Neural cell (in vitro differentiated cells): ENCODE measurements around the gene WDR4. TPM values are rescaled to one million over a fixed set of nuclear protein-coding genes. Genes with fewer than 3 reads are reported as not detected.

Experiments used
- H2AFZ ChIP-seq: fragments of 200-600, 300-800 bp; sonication (generic), shearing (Covaris generic); 2 replicates; pipeline ENCODE4 v1.6.0; 2014; ENCODE audit warnings: low read depth, mild to moderate bottlenecking, antibody characterized with exemption, low read length, moderate library complexity
- H3F3A ChIP-seq: fragments of 200-600 bp; shearing (Covaris generic); 2 replicates; pipeline ENCODE4 v1.6.1; 2016; ENCODE audit warnings: mild to moderate bottlenecking, moderate library complexity, mixed read lengths, antibody characterized with exemption, low read length; ENCODE audit not compliant: insufficient read depth, poor library complexity, severe bottlenecking
- H3K27ac ChIP-seq: fragments of 200-600, 300-800 bp; sonication (generic), shearing (Covaris generic); 2 replicates; pipeline ENCODE4 v1.5.1; 2014; ENCODE audit warnings: mild to moderate bottlenecking, low read length, moderate library complexity
- H3K27me3 ChIP-seq: fragments of 300-800, 200-600 bp; sonication (generic), shearing (Covaris generic); 2 replicates; pipeline ENCODE4 v1.6.0; 2014; ENCODE audit warnings: mild to moderate bottlenecking, low read depth, low read length, moderate library complexity; ENCODE audit not compliant: insufficient read depth
- H3K36me3 ChIP-seq: fragments of 300-800, 200-600 bp; sonication (generic), shearing (Covaris generic); 2 replicates; pipeline ENCODE4 v1.5.1; 2014; ENCODE audit warnings: mild to moderate bottlenecking, antibody characterized with exemption, low read length, moderate library complexity; ENCODE audit not compliant: insufficient read depth
- H3K4me2 ChIP-seq: fragments of 300-800, 200-600 bp; sonication (generic), shearing (Covaris generic); 2 replicates; pipeline ENCODE4 v1.6.0; 2014; ENCODE audit warnings: mild to moderate bottlenecking, low read length
- H3K4me3 ChIP-seq: fragments of 300-800, 200-600 bp; sonication (generic), shearing (Covaris generic); 2 replicates; pipeline ENCODE4 v1.5.1; 2014; ENCODE audit warnings: mild to moderate bottlenecking, low read length, moderate library complexity
- H3K79me2 ChIP-seq: fragments of 200-600 bp; shearing (Covaris generic); replicated peaks from 2 replicates; pipeline ENCODE4 v1.6.0; 2014; ENCODE audit warnings: mild to moderate bottlenecking, low read length, moderate library complexity; ENCODE audit not compliant: insufficient read depth
- H3K9ac ChIP-seq: fragments of 300-800, 200-600 bp; sonication (generic), shearing (Covaris generic); 2 replicates; pipeline ENCODE4 v1.6.1; 2016; ENCODE audit warnings: mild to moderate bottlenecking, low read length, mixed read lengths
- H3K9me2 ChIP-seq: fragments of 200-600 bp; shearing (Covaris generic); 2 replicates; pipeline ENCODE4 v1.6.1; 2016; ENCODE audit warnings: mild to moderate bottlenecking, low read length, mixed read lengths; ENCODE audit not compliant: insufficient read depth
- H3K9me3 ChIP-seq: fragments of 200-600, 300-800 bp; sonication (generic), shearing (Covaris generic); 2 replicates; pipeline ENCODE4 v1.6.1; 2016; ENCODE audit warnings: mild to moderate bottlenecking, mixed run types, low read length, moderate library complexity, mixed read lengths
- H4K20me1 ChIP-seq: fragments of 200-600 bp; shearing (Covaris generic); 2 replicates; pipeline ENCODE4 v1.6.1; 2016; ENCODE audit warnings: mild to moderate bottlenecking, mixed run types; ENCODE audit not compliant: insufficient read depth
- EP300 ChIP-seq: fragments of 450-650 bp; conservative IDR thresholded peaks from 2 replicates; pipeline ENCODE4 v1.6.1; 2014; ENCODE audit warnings: antibody characterized with exemption, mild to moderate bottlenecking, moderate library complexity; ENCODE audit not compliant: poor library complexity, severe bottlenecking
- EZH2 ChIP-seq: fragments of 200-600, 300-800 bp; shearing (Covaris generic), sonication (generic); IDR thresholded peaks from 2 replicates; pipeline ENCODE4 v1.6.1; 2014; ENCODE audit warnings: antibody characterized with exemption, low read length, borderline replicate concordance, mild to moderate bottlenecking; ENCODE audit not compliant: insufficient read depth, poor library complexity, severe bottlenecking
- MXI1 ChIP-seq: fragments of 450-650 bp; conservative IDR thresholded peaks from 2 replicates; pipeline ENCODE4 v1.6.1; 2014; ENCODE audit warnings: antibody characterized with exemption, mild to moderate bottlenecking; ENCODE audit not compliant: poor library complexity, severe bottlenecking
- POLR2AphosphoS5 ChIP-seq: IDR thresholded peaks from 2 replicates; pipeline ENCODE4 v1.6.1; 2012
- RAD21 ChIP-seq: fragments of 450-650 bp; conservative IDR thresholded peaks from 2 replicates; pipeline ENCODE4 v1.6.1; 2014; ENCODE audit warnings: antibody characterized with exemption, mild to moderate bottlenecking, moderate library complexity
- SMC3 ChIP-seq: fragments of 450-650 bp; conservative IDR thresholded peaks from 2 replicates; pipeline ENCODE4 v1.6.1; 2014; ENCODE audit warnings: antibody characterized with exemption, mild to moderate bottlenecking, moderate library complexity; ENCODE audit not compliant: poor library complexity
- TAF1 ChIP-seq: IDR thresholded peaks from 2 replicates; pipeline ENCODE4 v1.6.1; 2012; ENCODE audit warnings: low read depth
- polyA plus RNA-seq: library from polyadenylated mRNA; depleted of rRNA; stranded (reverse); fragments of >200 nt; gene quantifications from 2 replicates; pipeline ENCODE4 v1.2.3, GENCODE V29; 2014
- TF ChIP-seq, protein P1 (sequence below): fragments of 450-650 bp; IDR thresholded peaks from 2 replicates; pipeline ENCODE4 v1.5.1; 2014; ENCODE audit warnings: antibody characterized with exemption, mild to moderate bottlenecking, moderate library complexity; ENCODE audit not compliant: poor library complexity, severe bottlenecking
- TF ChIP-seq, protein P2 (sequence below): IDR thresholded peaks from 2 replicates; pipeline ENCODE4 v1.6.1; 2012; ENCODE audit warnings: borderline replicate concordance

Gene WDR4
- polyA plus RNA-seq, 1 donor from 2014 or later = 9.2 TPM

DNA sequence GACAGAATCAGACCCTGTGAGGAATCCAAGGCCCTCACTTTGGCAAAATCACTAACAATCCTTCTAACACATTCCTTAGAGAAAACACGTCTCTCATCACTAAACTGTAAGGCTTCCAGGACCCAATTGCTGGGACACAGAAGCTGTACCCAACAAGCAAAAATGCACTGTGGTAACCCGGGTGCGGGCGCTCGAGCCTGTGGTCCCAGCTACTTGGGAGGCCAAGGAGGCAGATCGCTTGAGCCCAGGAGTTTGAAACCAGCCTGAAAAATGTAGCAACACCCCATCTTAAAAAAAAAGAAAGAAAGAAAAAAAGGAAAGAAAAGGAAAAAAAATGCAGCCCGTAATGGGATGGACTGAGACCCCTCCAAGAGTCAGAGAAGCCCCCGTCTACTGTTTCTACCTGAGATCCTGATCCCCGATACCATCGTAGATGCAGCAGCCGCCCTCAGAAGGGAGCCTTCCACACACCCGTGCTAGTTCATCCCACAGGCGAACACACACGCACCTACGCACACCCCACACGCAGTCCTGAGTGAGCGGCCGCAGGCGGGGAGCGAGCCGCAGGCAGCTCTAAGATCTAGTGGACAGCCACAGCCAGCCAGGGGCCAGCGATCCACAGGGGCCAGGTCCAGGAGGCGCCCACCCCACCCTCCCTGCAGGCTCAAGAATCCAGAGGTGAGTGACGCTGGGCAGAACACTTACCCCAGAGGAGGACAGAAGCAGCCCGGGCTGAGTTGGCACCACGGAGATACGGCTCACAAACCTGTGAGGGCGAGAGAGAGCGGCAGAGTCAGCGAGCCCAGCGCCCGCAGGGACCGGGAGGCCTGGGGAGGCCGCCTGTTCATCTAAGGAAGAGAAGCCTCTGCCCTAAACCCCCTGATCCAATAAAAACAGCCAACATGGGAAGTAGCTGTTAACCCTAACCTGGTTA, 20.1 kb downstream of the WDR4 start:
- Histone ChIP-seq H3K9me3 (no peaks in the 10 kb centered on the region), H3F3A (no peaks in the 10 kb centered on the region), H3K9me2 (no peaks in the 10 kb centered on the region), H3K4me3 (no peak overlapping the region), H4K20me1 (no peaks in the 10 kb centered on the region), H3K36me3 (peaks cover 8% of the 10 kb centered on the region), H3K4me2 (no peak overlapping the region), H3K27ac (no peak overlapping the region), H3K9ac (no peak overlapping the region), H2AFZ (no peak overlapping the region), H3K27me3 (no peaks in the 10 kb centered on the region), H3K79me2 (no peaks in the 10 kb centered on the region)
- TF ChIP-seq, protein P1, sequence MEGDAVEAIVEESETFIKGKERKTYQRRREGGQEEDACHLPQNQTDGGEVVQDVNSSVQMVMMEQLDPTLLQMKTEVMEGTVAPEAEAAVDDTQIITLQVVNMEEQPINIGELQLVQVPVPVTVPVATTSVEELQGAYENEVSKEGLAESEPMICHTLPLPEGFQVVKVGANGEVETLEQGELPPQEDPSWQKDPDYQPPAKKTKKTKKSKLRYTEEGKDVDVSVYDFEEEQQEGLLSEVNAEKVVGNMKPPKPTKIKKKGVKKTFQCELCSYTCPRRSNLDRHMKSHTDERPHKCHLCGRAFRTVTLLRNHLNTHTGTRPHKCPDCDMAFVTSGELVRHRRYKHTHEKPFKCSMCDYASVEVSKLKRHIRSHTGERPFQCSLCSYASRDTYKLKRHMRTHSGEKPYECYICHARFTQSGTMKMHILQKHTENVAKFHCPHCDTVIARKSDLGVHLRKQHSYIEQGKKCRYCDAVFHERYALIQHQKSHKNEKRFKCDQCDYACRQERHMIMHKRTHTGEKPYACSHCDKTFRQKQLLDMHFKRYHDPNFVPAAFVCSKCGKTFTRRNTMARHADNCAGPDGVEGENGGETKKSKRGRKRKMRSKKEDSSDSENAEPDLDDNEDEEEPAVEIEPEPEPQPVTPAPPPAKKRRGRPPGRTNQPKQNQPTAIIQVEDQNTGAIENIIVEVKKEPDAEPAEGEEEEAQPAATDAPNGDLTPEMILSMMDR = no peak
- TF ChIP-seq, protein P2, sequence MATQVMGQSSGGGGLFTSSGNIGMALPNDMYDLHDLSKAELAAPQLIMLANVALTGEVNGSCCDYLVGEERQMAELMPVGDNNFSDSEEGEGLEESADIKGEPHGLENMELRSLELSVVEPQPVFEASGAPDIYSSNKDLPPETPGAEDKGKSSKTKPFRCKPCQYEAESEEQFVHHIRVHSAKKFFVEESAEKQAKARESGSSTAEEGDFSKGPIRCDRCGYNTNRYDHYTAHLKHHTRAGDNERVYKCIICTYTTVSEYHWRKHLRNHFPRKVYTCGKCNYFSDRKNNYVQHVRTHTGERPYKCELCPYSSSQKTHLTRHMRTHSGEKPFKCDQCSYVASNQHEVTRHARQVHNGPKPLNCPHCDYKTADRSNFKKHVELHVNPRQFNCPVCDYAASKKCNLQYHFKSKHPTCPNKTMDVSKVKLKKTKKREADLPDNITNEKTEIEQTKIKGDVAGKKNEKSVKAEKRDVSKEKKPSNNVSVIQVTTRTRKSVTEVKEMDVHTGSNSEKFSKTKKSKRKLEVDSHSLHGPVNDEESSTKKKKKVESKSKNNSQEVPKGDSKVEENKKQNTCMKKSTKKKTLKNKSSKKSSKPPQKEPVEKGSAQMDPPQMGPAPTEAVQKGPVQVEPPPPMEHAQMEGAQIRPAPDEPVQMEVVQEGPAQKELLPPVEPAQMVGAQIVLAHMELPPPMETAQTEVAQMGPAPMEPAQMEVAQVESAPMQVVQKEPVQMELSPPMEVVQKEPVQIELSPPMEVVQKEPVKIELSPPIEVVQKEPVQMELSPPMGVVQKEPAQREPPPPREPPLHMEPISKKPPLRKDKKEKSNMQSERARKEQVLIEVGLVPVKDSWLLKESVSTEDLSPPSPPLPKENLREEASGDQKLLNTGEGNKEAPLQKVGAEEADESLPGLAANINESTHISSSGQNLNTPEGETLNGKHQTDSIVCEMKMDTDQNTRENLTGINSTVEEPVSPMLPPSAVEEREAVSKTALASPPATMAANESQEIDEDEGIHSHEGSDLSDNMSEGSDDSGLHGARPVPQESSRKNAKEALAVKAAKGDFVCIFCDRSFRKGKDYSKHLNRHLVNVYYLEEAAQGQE = no peak
- TF ChIP-seq RAD21 = no peak
- no peak for TF ChIP-seq MXI1
- TF ChIP-seq TAF1 = no peak
- TF ChIP-seq SMC3 = no peak
- no peak for TF ChIP-seq EP300
- TF ChIP-seq EZH2 = no peak
- TF ChIP-seq POLR2AphosphoS5 = no peak

DNA sequence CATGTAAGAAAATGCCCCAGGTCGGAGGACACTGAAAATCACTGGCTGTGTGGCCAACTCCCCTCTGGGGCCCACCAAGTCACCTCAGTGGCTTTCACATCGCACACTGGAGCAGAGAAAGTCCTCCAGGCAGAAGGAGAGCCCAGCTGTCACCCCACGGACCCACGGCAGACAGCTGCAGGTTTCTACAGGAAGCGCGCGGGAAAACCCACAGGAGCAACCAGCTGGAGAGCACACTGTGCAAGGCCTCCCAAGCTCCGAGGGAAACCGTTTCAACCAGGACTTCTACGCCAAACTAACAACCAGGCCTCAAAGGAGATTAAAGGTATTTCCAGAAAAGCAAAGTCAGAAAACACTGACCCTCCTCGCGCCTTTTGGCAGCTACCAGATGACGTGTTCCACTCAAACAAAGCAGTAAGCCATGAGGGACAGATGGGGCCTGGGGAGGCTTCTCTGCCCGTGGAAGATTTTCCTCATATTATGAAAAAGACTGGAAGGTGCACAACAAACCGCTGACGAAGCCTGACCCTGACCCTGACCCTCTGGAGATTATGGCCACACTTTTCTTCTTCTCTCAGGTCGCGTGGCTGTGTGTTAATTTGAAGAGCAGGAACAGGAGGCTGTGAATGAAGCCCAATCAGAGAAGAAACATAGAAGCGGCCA, 21.0 kb downstream of the WDR4 start:
- Histone ChIP-seq H3K36me3 (peaks cover 8% of the 10 kb centered on the region), H3K9me2 (no peaks in the 10 kb centered on the region), H3K27me3 (no peaks in the 10 kb centered on the region), H4K20me1 (no peaks in the 10 kb centered on the region), H3K4me3 (no peak overlapping the region), H3K9ac (no peak overlapping the region), H3F3A (no peaks in the 10 kb centered on the region), H3K9me3 (no peaks in the 10 kb centered on the region), H3K4me2 (no peak overlapping the region), H3K79me2 (no peaks in the 10 kb centered on the region), H3K27ac (no peak overlapping the region), H2AFZ (no peak overlapping the region)
- no peak for TF ChIP-seq SMC3
- TF ChIP-seq, protein P1 = no peak
- no peak for TF ChIP-seq MXI1
